SU-DHL-6 (cell line): ENCODE results near the gene NR5A2.

Experiments
- CTCF ChIP-seq: fragments of 200-600 bp; sonication (generic); IDR thresholded peaks from one replicate; pipeline ENCODE4 v1.5.1; 2017; ENCODE audit warnings: antibody characterized with exemption, mild to moderate bottlenecking, low read length, moderate library complexity; ENCODE audit not compliant: insufficient read depth, poor library complexity, severe bottlenecking
- EZH2phosphoT487 ChIP-seq: fragments of 200-600 bp; sonication (generic), shearing (Covaris generic); conservative IDR thresholded peaks from 2 replicates; pipeline ENCODE4 v1.6.1; 2018; ENCODE audit warnings: mild to moderate bottlenecking, antibody characterized with exemption, low read length, moderate library complexity, mixed read lengths

GRCh38 chr1:200139661-200140250 is 112.2 kb downstream of the NR5A2 start:
- TF ChIP-seq CTCF (peak; percentile 67), EZH2phosphoT487 (no peak)
